T1000 (cell line): ENCODE measurements around the gene TP53AIP1.

Experiments
- DNase-seq: peaks from one replicate; lab custom pipeline; 2025; ENCODE audit warnings: mixed read lengths; lab: John Stamatoyannopoulos, UW

The TP53AIP1 gene

DNA sequence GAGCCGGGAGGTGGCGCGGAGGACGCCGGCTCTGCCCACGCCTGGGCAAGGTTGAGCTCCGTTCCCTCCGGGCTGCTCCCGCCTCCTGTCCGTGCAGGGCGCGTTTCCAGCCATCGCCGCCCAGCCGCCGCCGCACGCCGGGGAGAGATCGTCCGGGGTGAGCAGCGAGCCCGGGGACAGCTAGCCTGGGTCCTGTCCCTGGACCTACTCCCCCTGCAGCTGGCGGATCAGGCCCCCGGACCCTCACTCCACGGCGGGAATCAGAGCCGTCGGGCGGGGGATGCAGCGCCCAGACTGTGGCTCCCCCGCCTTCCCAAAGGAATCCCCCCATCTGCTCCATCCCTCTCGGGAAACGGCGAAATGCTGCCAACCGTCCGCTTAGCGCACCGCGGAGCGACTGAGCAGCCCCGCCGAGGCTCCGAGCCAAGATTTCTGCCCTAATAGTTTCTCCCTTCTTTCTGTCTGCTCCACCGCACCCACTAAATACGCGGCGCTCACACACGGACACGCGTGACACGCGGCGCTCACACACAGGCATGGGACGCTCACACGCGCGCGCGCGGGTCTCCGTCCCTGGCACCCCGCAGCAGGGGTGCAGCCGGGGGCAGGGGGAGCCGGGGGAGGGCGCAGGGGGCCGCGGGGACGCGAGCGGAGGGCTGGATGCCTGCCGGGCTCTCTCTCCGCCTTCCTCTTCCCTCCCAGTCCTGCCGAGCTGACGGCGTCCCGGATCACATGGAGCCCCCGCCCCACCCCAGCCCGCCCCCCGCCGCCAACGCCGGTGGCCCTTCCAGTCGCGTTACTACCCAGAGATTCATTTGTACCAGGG, 51.9 kb downstream of the TP53AIP1 start, which contains the start of gene KCNJ5:
Gene KCNJ5, plus strand, starts transcription at position 814 of the 826 bp plus-strand sequence. CDS start 19,918 bp downstream, outside the sequence.
- no peak for DNase-seq

GRCh38 chr11:128890216-128890542, 52.5 kb downstream of the TP53AIP1 start:
- DNase-seq, result no peak

DNA sequence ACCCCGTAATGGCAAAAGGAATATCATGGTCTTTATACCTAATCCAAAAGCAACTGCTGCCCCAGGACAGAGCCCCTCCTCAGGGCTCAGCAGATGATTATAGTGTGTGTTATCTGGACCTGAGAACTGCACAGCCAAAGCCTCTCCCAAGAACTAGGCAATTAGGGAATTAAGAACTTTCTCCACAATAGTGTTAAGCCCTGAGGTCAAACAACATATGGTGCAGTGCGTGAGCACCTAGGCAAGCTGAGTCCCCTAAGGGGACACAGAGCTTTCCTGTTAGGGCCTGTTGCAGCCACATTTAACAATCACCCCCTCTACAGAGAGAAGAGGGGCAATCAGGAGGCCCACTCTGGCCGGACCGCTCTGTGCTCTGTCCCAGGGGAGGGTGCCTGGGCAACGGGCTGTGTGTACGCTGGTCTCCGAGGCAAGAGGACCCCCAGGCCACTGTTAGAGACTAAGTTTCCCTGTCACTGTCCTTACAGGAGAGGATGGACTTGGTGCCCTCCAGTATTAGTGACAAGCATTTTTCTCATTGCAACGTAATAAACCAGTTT, 52.9 kb downstream of the TP53AIP1 start:
- no peak for DNase-seq

DNA sequence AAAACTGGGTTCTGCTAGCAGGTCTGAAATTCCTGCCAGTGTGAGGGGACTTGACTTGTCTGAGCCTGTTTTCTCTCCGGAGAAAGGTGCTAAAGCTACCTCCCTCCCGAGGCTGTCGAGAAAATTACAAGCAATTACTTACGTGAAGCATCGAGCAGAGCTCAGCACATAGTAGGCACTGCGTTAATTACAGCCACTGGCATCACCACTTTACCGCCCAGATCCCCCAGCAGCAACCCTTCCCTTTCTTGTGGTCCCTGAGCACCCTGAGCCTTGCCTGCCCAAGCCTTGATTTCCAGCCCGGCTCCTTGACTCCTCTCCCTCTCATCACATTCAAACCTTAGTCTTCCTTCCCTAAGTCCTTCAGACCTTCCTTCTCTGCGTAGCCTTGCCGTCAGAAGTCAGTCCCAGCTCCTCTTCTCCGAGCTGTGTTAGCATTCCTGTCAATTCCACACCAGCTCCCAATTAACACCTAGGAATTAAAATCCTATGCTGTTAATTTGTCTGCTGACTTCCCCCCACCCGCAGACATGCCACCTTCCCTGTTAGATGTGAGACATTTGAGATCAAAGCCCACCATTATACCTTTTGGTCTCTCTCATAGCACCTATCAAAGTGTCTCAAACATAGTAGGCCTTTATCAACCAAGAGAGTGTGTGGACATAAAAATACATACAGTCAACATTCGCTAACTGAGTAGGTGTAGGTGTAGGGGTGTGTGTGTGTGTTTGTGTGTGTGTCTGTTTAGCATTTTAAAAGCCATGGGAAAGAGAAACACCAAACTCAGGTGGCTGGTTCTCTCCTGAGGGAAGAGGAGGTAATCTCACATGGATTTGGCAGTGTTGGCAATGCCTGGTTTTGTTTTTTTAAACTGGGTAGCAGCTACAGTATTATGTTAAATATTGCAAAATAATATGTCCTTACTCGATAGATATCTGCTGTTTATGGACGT, 54.4 kb downstream of the TP53AIP1 start:
- no peak for DNase-seq

- DNase-seq, result no peak
These were observed 56.1 kb downstream of the TP53AIP1 start for GRCh38 chr11:128886406-128887124.
